IPS DF 6.9 (cell line): ENCODE measurements around the gene ACTRT2.
A peak's percentile ranks its signal among the peaks of the same experiment; 100 is the strongest.

ENCODE experiments used
- DNase-seq: peaks from one replicate; pipeline ENCODE4 v3.0.0-alpha.2; 2013; ENCODE audit warnings: low read depth, low spot score
- H3K27ac ChIP-seq: one replicate; pipeline ENCODE4 v1.5.1; 2013; ENCODE audit warnings: low read length, control low read depth
- H3K27me3 ChIP-seq: 2 replicates; pipeline ENCODE4 v1.6.1; 2013; ENCODE audit warnings: mild to moderate bottlenecking, low read length; ENCODE audit not compliant: control insufficient read depth, insufficient read depth
- H3K36me3 ChIP-seq: 2 replicates; pipeline ENCODE4 v1.6.1; 2013; ENCODE audit warnings: low read length; ENCODE audit not compliant: control insufficient read depth, insufficient read depth
- H3K4me1 ChIP-seq: 2 replicates; pipeline ENCODE4 v1.6.1; 2013; ENCODE audit warnings: low read length; ENCODE audit not compliant: control insufficient read depth, insufficient read depth
- H3K4me3 ChIP-seq: 2 replicates; pipeline ENCODE4 v1.5.1; 2013; ENCODE audit warnings: mild to moderate bottlenecking, low read length
- H3K9me3 ChIP-seq: 2 replicates; pipeline ENCODE4 v1.6.1; 2013; ENCODE audit warnings: low read length, inconsistent platforms; ENCODE audit not compliant: control insufficient read depth, insufficient read depth
- WGBS: extraction: QIAGEN DNeasy Blood & Tissue Kit; methylation state at CpG from one replicate; pipeline ENCODE4 v1.1.7; 2013; ENCODE audit warnings: mixed read lengths, missing lambda C conversion rate; ENCODE audit not compliant: insufficient read length, insufficient coverage; 5-methylcytosine and 5-hydroxymethylcytosine counted together

The ACTRT2 gene

DNA sequence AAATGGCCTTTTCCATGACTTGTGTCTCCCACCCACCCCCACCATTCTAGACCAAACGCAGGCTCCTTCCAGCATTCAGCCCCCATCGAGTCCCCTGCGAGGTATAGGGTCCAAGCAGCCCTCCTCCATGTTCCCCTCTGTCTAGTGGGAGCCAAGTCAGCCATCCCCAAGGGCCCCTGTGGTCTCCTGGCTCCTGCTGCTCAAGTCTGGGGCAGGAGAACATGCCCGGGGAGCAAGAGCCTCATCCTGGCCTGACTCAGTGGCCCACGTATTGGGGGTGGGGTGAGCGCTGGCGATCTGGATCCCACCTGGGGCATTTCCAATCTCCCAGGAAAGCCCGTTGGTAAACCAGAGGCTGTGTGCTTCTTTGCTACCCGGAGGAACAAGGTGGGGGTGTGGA, 43.6 kb downstream of the ACTRT2 start:
- DNase-seq = no peak
- no peaks in the 10 kb centered on the region; the same call in 1 of the 2 replicates for H3K36me3 ChIP-seq
- WGBS = no CpG with 5 or more reads among the region's 9 CpGs
- H3K27ac ChIP-seq = no peak overlapping the region
- peaks cover 2% of the 10 kb centered on the region; the same call in 1 of the 2 replicates for H3K9me3 ChIP-seq
- peaks cover 2% of the 10 kb centered on the region; the same call in 1 of the 2 replicates for H3K4me1 ChIP-seq
- H3K27me3 ChIP-seq = peaks cover 52% of the 10 kb centered on the region
- H3K4me3 ChIP-seq = no peak overlapping the region

DNA sequence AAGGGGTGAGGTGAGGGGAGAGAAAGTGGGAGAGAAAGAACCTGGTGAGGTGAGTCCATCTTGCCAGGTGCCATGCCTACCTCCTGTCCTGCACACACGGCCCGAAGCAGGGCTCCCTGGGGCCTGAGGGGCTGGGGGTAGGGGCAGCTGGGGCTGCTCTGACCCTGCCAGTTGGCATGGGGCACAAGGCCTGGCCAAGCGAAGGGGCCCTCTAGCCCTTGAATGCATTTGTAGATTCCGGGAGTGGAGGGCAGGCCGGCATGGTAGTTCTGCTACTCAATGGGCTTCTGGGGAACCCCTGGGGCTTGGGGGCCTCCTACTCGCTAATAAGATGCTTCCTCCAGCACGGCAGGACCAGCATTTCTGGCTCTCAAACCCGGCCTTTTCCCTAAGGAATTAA, 44.1 kb downstream of the ACTRT2 start:
- H3K9me3 ChIP-seq = peaks cover 2% of the 10 kb centered on the region; the same call in 1 of the 2 replicates
- H3K4me3 ChIP-seq = no peak overlapping the region
- no peak for DNase-seq
- no peaks in the 10 kb centered on the region; the same call in 1 of the 2 replicates for H3K36me3 ChIP-seq
- peaks cover 52% of the 10 kb centered on the region for H3K27me3 ChIP-seq
- WGBS = no CpG with 5 or more reads among the region's 8 CpGs
- no peak overlapping the region for H3K27ac ChIP-seq
- peaks cover 2% of the 10 kb centered on the region; the same call in 1 of the 2 replicates for H3K4me1 ChIP-seq

DNA sequence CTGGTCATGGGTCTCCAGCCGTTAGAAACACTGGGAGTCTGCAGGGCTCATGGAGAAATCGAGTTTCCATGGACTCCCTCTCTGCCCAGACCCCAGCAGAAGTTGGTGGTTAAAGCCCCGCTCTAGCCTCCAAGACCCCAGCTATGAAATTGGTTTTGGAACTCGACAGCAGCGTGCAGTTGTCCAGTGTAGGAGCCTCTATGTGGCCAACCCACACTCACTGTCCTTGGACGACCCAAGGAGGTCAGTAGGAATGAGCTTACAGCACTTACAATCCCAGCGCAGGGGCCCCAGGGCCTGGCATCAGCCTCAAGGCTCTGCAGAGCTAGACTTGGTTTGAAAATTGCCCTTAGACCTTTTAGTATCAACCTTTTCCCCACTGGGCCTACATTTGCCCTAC, 44.5 kb downstream of the ACTRT2 start:
- WGBS = no CpG with 5 or more reads among the region's 7 CpGs
- DNase-seq = no peak
- Histone ChIP-seq H3K9me3 (peaks cover 2% of the 10 kb centered on the region; the same call in 1 of the 2 replicates), H3K36me3 (no peaks in the 10 kb centered on the region; the same call in 1 of the 2 replicates), H3K4me1 (peaks cover 3% of the 10 kb centered on the region; the same call in 1 of the 2 replicates), H3K4me3 (no peak overlapping the region), H3K27ac (no peak overlapping the region), H3K27me3 (peaks cover 55% of the 10 kb centered on the region)

DNA sequence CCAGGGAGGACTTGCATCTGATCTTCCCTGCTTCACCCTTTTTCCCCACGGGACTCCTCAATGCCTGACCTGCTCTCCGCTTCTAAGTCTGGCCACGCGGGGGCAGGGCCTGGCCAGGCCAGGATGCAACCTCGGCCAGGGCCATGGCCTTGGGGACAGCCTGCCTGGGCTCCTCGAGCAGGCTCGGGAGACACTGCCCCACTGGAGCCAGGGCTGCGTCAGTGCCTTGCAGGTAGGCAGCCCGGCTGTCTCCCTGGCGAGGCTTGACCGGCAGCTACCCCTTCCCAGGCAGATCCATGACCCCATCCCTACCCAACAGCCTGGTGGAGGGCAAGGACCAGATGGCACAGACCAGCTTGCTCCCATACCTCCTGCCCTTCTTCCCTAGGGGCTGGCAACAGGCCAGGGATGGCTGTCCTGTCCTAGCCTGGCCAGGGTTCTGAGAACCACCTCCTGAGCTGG, 45.0 kb downstream of the ACTRT2 start:
- WGBS = no CpG with 5 or more reads among the region's 11 CpGs
- Histone ChIP-seq H3K27me3 (peaks cover 57% of the 10 kb centered on the region), H3K4me1 (peaks cover 4% of the 10 kb centered on the region; the same call in 1 of the 2 replicates), H3K27ac (no peak overlapping the region), H3K4me3 (no peak overlapping the region), H3K9me3 (peaks cover 2% of the 10 kb centered on the region; the same call in 1 of the 2 replicates), H3K36me3 (no peaks in the 10 kb centered on the region; the same call in 1 of the 2 replicates)
- DNase-seq = no peak

DNA sequence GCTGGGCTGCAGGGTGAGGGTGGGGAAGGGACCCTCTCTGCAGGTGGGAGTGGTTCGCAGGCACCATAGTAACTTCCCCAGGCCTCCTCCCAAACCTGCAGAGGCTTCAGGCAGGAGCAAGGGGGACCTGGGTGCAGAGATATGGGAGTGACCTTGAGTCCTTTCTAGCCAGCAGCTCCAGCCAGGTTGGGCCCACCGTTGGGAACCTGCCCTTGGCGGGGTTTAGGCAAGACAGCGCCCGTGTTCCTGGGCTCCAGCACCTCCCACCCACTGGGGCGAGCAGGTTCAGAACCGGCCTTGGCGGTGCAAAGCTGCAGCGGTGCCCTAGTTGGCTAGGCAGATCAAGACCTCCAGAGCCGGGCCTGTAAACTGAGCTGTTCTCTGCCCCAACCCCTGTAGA, 45.6 kb downstream of the ACTRT2 start:
- no CpG with 5 or more reads among the region's 10 CpGs for WGBS
- peaks cover 62% of the 10 kb centered on the region for H3K27me3 ChIP-seq

DNA sequence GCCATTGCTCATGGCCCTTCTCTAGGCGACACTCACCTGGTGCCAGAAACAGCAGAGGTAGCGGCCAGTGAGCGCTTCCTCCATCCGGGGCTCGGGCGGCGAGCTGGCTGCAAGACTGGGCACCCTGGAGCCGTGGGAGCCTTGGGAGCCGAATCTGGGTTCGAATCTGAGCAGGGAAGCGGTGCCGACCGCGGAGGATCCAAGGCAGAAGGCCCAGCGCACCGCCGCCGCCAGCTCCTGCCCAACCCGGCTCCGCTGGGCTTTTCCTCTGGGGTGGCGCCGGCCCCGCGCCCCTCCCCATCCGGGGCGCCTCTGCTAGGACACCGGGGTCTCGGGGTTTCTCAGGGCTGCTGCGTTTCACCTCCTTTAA, 46.0 kb downstream of the ACTRT2 start:
- Histone ChIP-seq H3K36me3 (no peaks in the 10 kb centered on the region; the same call in 1 of the 2 replicates), H3K4me3 (no peak overlapping the region), H3K4me1 (peaks cover 4% of the 10 kb centered on the region; the same call in 1 of the 2 replicates), H3K9me3 (peaks cover 4% of the 10 kb centered on the region; the same call in 1 of the 2 replicates), H3K27me3 (peaks cover 66% of the 10 kb centered on the region), H3K27ac (no peak overlapping the region)
- DNase-seq = no peak
- WGBS = no CpG with 5 or more reads among the region's 29 CpGs

More for the DNA sequence above, 45.6 kb downstream of the ACTRT2 start:
- Histone ChIP-seq H3K4me1 (peaks cover 4% of the 10 kb centered on the region; the same call in 1 of the 2 replicates), H3K4me3 (no peak overlapping the region), H3K27ac (no peak overlapping the region), H3K36me3 (no peaks in the 10 kb centered on the region; the same call in 1 of the 2 replicates), H3K9me3 (peaks cover 4% of the 10 kb centered on the region; the same call in 1 of the 2 replicates)
- no peak for DNase-seq

DNA sequence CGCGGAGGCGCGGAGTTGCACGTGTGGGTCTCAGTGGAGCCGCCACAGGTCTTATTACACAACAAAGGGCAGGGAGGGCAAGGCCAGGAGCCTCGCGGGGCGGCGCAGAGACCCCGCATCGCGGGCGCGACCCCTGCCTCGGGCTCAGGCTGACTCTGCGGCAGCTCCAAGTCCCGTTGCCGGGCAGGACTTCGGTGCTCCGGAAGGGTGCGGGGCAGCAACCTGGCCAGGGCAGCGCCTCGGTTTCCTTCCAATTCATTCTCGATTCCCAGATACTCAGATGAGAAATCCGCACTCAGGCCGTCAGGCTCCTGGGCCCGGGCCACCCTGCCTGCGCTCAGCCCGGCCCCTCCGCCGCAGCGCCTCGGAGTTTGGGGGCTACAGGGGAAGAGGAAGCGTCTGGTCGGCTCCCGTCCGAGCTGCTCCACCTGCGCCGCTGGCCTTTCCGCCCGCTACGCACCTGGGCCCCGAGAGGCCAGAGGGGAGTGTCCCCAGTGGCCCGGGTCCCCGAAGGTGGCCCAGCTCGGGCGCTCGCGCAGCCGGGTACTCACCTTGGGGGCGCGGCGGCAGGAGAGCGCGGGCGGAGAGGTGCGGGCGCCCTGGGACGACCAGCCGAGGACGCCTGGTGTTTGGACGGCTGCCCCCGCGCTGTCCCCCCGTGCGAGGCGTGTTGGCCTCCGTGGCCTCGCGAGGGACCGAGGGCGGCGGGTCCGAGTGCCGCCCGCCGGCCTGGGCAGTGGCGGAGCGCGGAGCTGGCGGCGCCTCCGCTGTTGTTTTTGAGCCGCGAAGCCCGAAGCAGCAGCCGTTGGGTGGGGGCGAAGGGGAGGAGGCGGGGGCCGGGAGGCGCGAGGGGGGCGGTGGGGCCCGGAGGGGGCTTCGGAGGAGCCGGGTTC, 46.6 kb downstream of the ACTRT2 start:
- DNase-seq = no peak
- peaks cover 68% of the 10 kb centered on the region for H3K27me3 ChIP-seq
- WGBS = no CpG with 5 or more reads among the region's 97 CpGs

DNA sequence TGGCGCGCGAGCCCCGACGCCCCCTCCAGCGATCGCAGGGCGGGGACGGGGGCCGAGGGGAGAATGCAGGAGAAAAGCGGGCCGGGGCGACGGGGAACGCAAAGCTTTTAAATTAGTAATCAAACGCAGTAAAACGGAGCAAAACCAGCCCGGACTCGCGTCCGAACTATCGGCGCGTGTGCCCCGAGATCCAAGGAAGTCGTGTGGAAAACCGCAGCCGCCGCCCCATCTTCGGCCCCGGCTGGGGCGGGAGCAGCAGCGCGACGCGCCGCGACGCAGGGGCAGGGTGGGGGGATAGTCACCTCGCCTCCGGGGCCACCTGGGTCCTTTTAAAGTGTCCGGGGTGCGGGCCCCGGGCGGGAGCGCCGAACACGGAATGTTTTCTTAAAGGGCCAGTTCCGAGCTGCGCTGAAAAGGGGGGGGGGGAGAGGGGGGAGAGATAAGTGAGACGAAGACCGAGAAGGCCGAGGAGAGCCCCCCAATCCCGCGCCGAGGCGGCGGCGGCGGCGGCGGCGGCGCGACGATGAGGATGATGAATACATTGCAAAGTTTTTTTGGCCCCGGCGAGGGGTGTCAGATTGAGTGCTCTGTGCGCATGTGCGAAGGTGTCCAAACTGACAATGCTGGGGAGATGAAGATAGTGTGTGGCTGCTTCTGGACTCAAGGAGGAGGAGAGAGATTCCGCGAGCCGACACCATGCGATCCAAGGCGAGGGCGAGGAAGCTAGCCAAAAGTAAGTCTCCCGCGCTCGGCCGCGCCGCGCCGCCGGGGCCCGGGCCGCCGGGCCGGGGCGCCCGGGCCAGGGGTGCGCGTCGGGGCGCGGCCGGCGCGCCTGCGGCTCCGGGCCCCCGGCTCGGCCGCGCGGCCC, 47.5 kb downstream of the ACTRT2 start, which contains the start of gene PRDM16:
PRDM16 (plus strand) TSS at position 640 of the 868 bp plus-strand sequence; CDS start at position 697, 57 bp downstream.
- no CpG with 5 or more reads among the region's 106 CpGs for WGBS
- no peak for DNase-seq
- Histone ChIP-seq H3K4me1 (peaks cover 4% of the 10 kb centered on the region; the same call in 1 of the 2 replicates), H3K27ac (no peak within 1 kb of the TSS), H3K36me3 (no peaks in the 10 kb centered on the region; the same call in 1 of the 2 replicates), H3K4me3 (peak within 1 kb of the TSS; percentile 18; the same call in 1 of the 2 replicates), H3K9me3 (peaks cover 4% of the 10 kb centered on the region; the same call in 1 of the 2 replicates), H3K27me3 (peaks cover 68% of the 10 kb centered on the region)

More for the DNA sequence above, 46.6 kb downstream of the ACTRT2 start:
- Histone ChIP-seq H3K9me3 (peaks cover 4% of the 10 kb centered on the region; the same call in 1 of the 2 replicates), H3K4me1 (peaks cover 4% of the 10 kb centered on the region; the same call in 1 of the 2 replicates), H3K36me3 (no peaks in the 10 kb centered on the region; the same call in 1 of the 2 replicates), H3K27ac (no peak overlapping the region), H3K4me3 (no peak overlapping the region; the same call in 1 of the 2 replicates)

DNA sequence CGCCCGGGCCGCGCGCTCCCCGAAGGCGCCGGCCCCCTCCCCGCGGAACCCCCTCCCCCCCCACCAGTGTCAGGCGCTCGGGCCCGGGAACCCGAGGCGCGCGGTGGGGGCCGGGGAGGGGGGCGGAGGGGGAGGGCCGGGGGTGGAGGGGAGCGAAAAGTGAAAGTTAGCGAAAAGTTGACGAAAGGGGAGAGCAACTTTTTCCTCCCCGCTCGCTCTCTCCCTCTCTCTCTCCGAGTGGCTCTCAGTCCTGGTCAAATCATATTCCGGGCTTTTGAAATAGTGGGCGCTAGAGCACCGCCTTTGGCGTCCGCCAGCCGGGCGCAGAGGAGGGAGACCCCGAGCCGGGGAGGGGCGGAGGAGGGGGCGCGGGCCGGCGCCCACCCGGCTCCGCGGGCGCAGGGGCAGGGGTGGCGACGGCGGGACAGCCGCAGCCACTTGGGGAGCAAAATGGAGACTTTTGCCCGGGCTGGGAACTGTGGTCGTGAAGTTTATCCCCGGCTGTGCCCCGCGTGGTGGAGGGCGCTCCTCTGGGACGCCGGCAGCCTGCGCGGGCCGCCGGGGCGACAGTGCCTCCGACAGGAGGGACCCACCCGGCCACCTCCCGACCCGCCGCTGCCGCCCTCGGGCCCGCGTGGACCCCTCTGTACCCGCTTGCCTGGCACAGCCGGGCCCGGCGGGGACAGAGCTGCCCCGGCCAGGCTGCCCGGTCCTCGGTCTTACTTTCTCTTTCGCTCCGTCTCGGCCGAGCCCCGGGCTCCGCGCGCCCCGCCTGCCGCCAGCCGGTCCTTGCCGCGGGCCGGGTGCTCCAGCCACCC, 48.4 kb downstream of the ACTRT2 start:
- no CpG with 5 or more reads among the region's 91 CpGs for WGBS

More for the DNA sequence above, 48.4 kb downstream of the ACTRT2 start:
- peaks cover 66% of the 10 kb centered on the region for H3K27me3 ChIP-seq
- peak overlapping the region; percentile 18; the same call in 1 of the 2 replicates for H3K4me3 ChIP-seq
- no peaks in the 10 kb centered on the region for H3K36me3 ChIP-seq
- H3K4me1 ChIP-seq = peaks cover 4% of the 10 kb centered on the region; the same call in 1 of the 2 replicates
- peaks cover 4% of the 10 kb centered on the region; the same call in 1 of the 2 replicates for H3K9me3 ChIP-seq
- no peak for DNase-seq
- no peak overlapping the region for H3K27ac ChIP-seq
